ENCODE measurements around the gene LRRC8B. TPM values are rescaled to one million over a fixed set of nuclear protein-coding genes. Genes with fewer than 3 reads are reported as not detected.

LRRC8B gene
- total and polyA plus RNA-seq, 9 of the 15 experiments (the other 6 are each of a cell fraction or from before 2014, with no cell fraction given): 4.3 to 43.7 (median 14.4) TPM

- intact Hi-C loops (cut with micrococcal nuclease): no loop called here
- no peak overlapping the region for H3K27ac ChIP-seq (ENCODE audit: extremely low read depth, low read depth, low read length)
- no peak overlapping the region for H3K9ac ChIP-seq (ENCODE audit: insufficient read depth in 1 of 2, low read depth in 2 of 2, low read length in 2 of 2)
- H3K4me2 ChIP-seq (ENCODE audit: insufficient read depth, low read length): no peak overlapping the region
- H3K36me3 ChIP-seq (ENCODE audit: control insufficient read depth, insufficient read depth, low read length): no peaks in the 10 kb centered on the region
- ChIA-PET CTCF (ENCODE audit: low intra/inter-chr PET ratio) (no interaction called here), POLR2A (interaction anchor here (0.6 to 1.5 kb wide), 2 partner anchors 11 to 268 kb away, joined by 3 read pairs; no protein-coding TSS in a partner anchor)
- H3K79me2 ChIP-seq (ENCODE audit: control insufficient read depth, insufficient read depth, low read length): peaks cover 26% of the 10 kb centered on the region; the same call in 2 of the 3 replicates
- H4K20me1 ChIP-seq (replicated peaks; ENCODE audit: control insufficient read depth, insufficient read depth, low read length): no peaks in the 10 kb centered on the region
- no peaks in the 10 kb centered on the region for H3K4me1 ChIP-seq (replicated peaks in 1 of 2; ENCODE audit: control insufficient read depth in 2 of 2, insufficient read depth in 2 of 2, low read length in 2 of 2)
- H3K4me3 ChIP-seq: no peak overlapping the region
- in situ Hi-C loops (cut with MboI): no loop called here
- DNase-seq (ENCODE audit: extremely low read depth in 1 of 4, low spot score in 3 of 4) (no peak), FAIRE-seq (no peak), ATAC-seq (no peak)
- 93% methylated on average over 4 of the region's 4 CpGs for WGBS (ENCODE audit: insufficient coverage, low coverage, missing lambda C conversion rate)
- H3K9me3 ChIP-seq (replicated peaks; ENCODE audit: control insufficient read depth, insufficient read depth, low read depth, low read length): peaks cover 2% of the 10 kb centered on the region; the same call in 1 of the 2 replicates
- H2AFZ ChIP-seq (ENCODE audit: low read depth, low read length): no peak overlapping the region
- no TSS peak for BruUV-seq (replicated peaks)
- H3K9me1 ChIP-seq (ENCODE audit: control insufficient read depth, insufficient read depth, low read length): no peaks in the 10 kb centered on the region
- H3K27me3 ChIP-seq (ENCODE audit: control insufficient read depth in 2 of 2, insufficient read depth in 2 of 2, low read length in 2 of 2): no peaks in the 10 kb centered on the region
- TF ChIP-seq CEBPB (tag; IDR thresholded peaks at IDR 0.05) (peak; percentile 70), CEBPG (CRISPR knock-in tag; IDR thresholded peaks at IDR 0.05) (no peak), CEBPG (tag; conservative IDR thresholded peaks at IDR 0.05 in 1 of 2, IDR thresholded peaks at IDR 0.05 in 1 of 2) (peak; percentile 33 to 43; a peak in 2 of 4 replicates), DIDO1 (tag; IDR thresholded peaks at IDR 0.05; ENCODE audit: low read depth) (no peak)
Measured at GRCh38 chr1:89641781-89642180, 117.2 kb downstream of the LRRC8B start.

GRCh38 chr1:89643577-89643976 is 118.9 kb downstream of the LRRC8B start:
- H4K20me1 ChIP-seq (replicated peaks; ENCODE audit: control insufficient read depth, insufficient read depth, low read length): no peaks in the 10 kb centered on the region
- H3K9me3 ChIP-seq (replicated peaks; ENCODE audit: control insufficient read depth, insufficient read depth, low read depth, low read length): peaks cover 2% of the 10 kb centered on the region; the same call in 1 of the 2 replicates
- WGBS (ENCODE audit: insufficient coverage, low coverage, missing lambda C conversion rate): 94% methylated on average over 2 of the region's 2 CpGs
- in situ Hi-C loops (cut with MboI): no loop called here
- H3K4me3 ChIP-seq: no peak overlapping the region
- no peaks in the 10 kb centered on the region for H3K4me1 ChIP-seq (replicated peaks in 1 of 2; ENCODE audit: control insufficient read depth in 2 of 2, insufficient read depth in 2 of 2, low read length in 2 of 2)
- BruUV-seq (replicated peaks): no TSS peak
- H3K9ac ChIP-seq (ENCODE audit: insufficient read depth in 1 of 2, low read depth in 2 of 2, low read length in 2 of 2): no peak overlapping the region
- H3K79me2 ChIP-seq (ENCODE audit: control insufficient read depth, insufficient read depth, low read length): peaks cover 14% of the 10 kb centered on the region; the same call in 2 of the 3 replicates
- H3K9me1 ChIP-seq (ENCODE audit: control insufficient read depth, insufficient read depth, low read length): no peaks in the 10 kb centered on the region
- H3K36me3 ChIP-seq (ENCODE audit: control insufficient read depth, insufficient read depth, low read length): no peaks in the 10 kb centered on the region
- ChIA-PET POLR2A (interaction anchor here (1.0 kb wide), 1 partner anchor 13 kb away, joined by 3 read pairs; no protein-coding TSS in a partner anchor), CTCF (ENCODE audit: low intra/inter-chr PET ratio) (no interaction called here)
- H3K27ac ChIP-seq (ENCODE audit: extremely low read depth, low read depth, low read length): no peak overlapping the region
- no peak overlapping the region for H2AFZ ChIP-seq (ENCODE audit: low read depth, low read length)
- no peak overlapping the region for H3K4me2 ChIP-seq (ENCODE audit: insufficient read depth, low read length)
- no peak for DNase-seq (ENCODE audit: extremely low read depth in 1 of 4, low spot score in 3 of 4)
- FAIRE-seq: no peak
- no peaks in the 10 kb centered on the region for H3K27me3 ChIP-seq (ENCODE audit: control insufficient read depth in 2 of 2, insufficient read depth in 2 of 2, low read length in 2 of 2)
- intact Hi-C loops (cut with micrococcal nuclease): no loop called here
- TF ChIP-seq ZNF232 (CRISPR knock-in tag; IDR thresholded peaks at IDR 0.05) (no peak), HNRNPUL1 (IDR thresholded peaks at IDR 0.05; ENCODE audit: low read length) (no peak), ZNF695 (CRISPR knock-in tag; IDR thresholded peaks at IDR 0.05) (no peak), BDP1 (IDR thresholded peaks at IDR 0.05; ENCODE audit: insufficient read depth, insufficient read length) (no peak), CREBBP (IDR thresholded peaks at IDR 0.05; ENCODE audit: low read depth, low read length) (no peak), MEIS2 (IDR thresholded peaks at IDR 0.05; ENCODE audit: partially characterized antibody) (no peak)
- ATAC-seq: no peak
